ENCODE data around the gene STK11.
A peak's percentile ranks its signal among the peaks of the same experiment; 100 is the strongest.

Gene STK11

GRCh38 chr19:1264801-1265614 is 59.4 kb downstream of the STK11 start:
- DNase-seq = no peak

GRCh38 chr19:1265615-1266128 is 60.1 kb downstream of the STK11 start:
- no peak for DNase-seq

- DNase-seq = peak; percentile 38
Measured at GRCh38 chr19:1266129-1266915, 60.7 kb downstream of the STK11 start.

GRCh38 chr19:1266916-1267476 is 61.4 kb downstream of the STK11 start:
- no peak for DNase-seq

- no peak for DNase-seq
Measured at GRCh38 chr19:1267477-1268225, 62.1 kb downstream of the STK11 start.

- no peak for DNase-seq
Measured at GRCh38 chr19:1268226-1269064, 62.9 kb downstream of the STK11 start.

GRCh38 chr19:1269065-1269477 is 63.5 kb downstream of the STK11 start, which contains the start of gene CIRBP:
Gene CIRBP (plus strand): TSS chr19:1269332. CDS start chr19:1270934, 1,602 bp downstream.
- DNase-seq = peak; percentile 92

- peak; percentile 67 for DNase-seq
Measured at GRCh38 chr19:1269478-1270212, 64.1 kb downstream of the STK11 start.

- DNase-seq = no peak
Measured at GRCh38 chr19:1270213-1270853, 64.8 kb downstream of the STK11 start.

GRCh38 chr19:1270854-1271527 is 65.4 kb downstream of the STK11 start:
- no peak for DNase-seq

- DNase-seq = no peak
Measured at GRCh38 chr19:1271528-1272422, 66.2 kb downstream of the STK11 start.

- no peak for DNase-seq
Measured at GRCh38 chr19:1272423-1273262, 67.1 kb downstream of the STK11 start.

GRCh38 chr19:1273263-1274041 is 67.9 kb downstream of the STK11 start:
- DNase-seq = no peak

GRCh38 chr19:1274081-1274851 is 68.7 kb downstream of the STK11 start:
- no peak for DNase-seq

- no peak for DNase-seq
Measured at GRCh38 chr19:1274852-1275259, 69.3 kb downstream of the STK11 start.
